Sigmoid colon (tissue), 7 donors: ENCODE data around the gene DNMT1. TPM values are rescaled to one million over a fixed set of nuclear protein-coding genes. Genes with fewer than 3 reads are reported as not detected.
"Not testable (repeated sequence)": the region's sequence is repeated elsewhere in the genome, so short reads cannot be mapped to it uniquely, and the experiment has no call there.

Source experiments
- DNase-seq: peaks from one replicate; pipeline ENCODE4 v3.0.0-alpha.2; 2019
- H3K27ac ChIP-seq, 4 donors: fragments of 200-600 bp; sonication (generic); one replicate each; pipeline ENCODE4 v1.5.1; 2016 to 2019; ENCODE audit warnings: mild to moderate bottlenecking in 1 of 4
- H3K27me3 ChIP-seq, 3 donors: fragments of 200-600 bp; sonication (generic); one replicate each; pipeline ENCODE4 v1.5.1; 2019; ENCODE audit warnings: mild to moderate bottlenecking in 1 of 3
- H3K36me3 ChIP-seq, 4 donors: fragments of 200-600 bp; sonication (generic); one replicate each; pipeline ENCODE4 v1.5.1; 2016 to 2019
- H3K4me1 ChIP-seq, 4 donors: fragments of 200-600 bp; sonication (generic); one replicate each; pipeline ENCODE4 v1.5.1; 2017 to 2019
- H3K4me3 ChIP-seq, 4 donors: fragments of 200-600 bp; sonication (generic); one replicate each; pipeline ENCODE4 v1.5.1; 2017 to 2019; ENCODE audit warnings: mild to moderate bottlenecking in 2 of 4, moderate library complexity in 1 of 4
- H3K9me3 ChIP-seq, 4 donors: fragments of 200-600 bp in 3 of 4; sonication (generic) in 3 of 4; one replicate each; pipeline versions ENCODE4 v1.5.1 to v1.6.1; 2013 to 2019
- EP300 ChIP-seq, 4 donors: sonication (generic); formaldehyde crosslinking; IDR thresholded peaks; one replicate each; pipeline ENCODE4 v1.6.1; 2017; ENCODE audit warnings: antibody characterized with exemption in 4 of 4
- POLR2A ChIP-seq, 2 donors: fragments of 450-650 bp; IDR thresholded peaks; one replicate each; pipeline ENCODE4 v1.6.1; 2016; ENCODE audit warnings: antibody characterized with exemption in 2 of 2, mild to moderate bottlenecking in 2 of 2, moderate library complexity in 2 of 2
- POLR2AphosphoS5 ChIP-seq, 4 donors: sonication (generic); formaldehyde crosslinking; IDR thresholded peaks; one replicate each; pipeline ENCODE4 v1.6.1; 2017; ENCODE audit warnings: antibody characterized with exemption in 4 of 4
- WGBS, 2 donors: extraction: QIAGEN DNeasy Blood & Tissue Kit; methylation state at CpG; one replicate each; pipeline ENCODE4 v1.1.7; 2013; 5-methylcytosine and 5-hydroxymethylcytosine counted together
- intact Hi-C: fragments of 100-400 bp; cut with DNase I; formaldehyde crosslinking; loops from one replicate; pipeline ENCODE4 v1.15.1; 2023
- polyA plus RNA-seq, 3 donors: library from polyadenylated mRNA; stranded (reverse); fragments of 200-250 nt; gene quantifications; one replicate each; pipeline ENCODE4 v1.2.3, GENCODE V29; 2013
- total RNA-seq, 4 donors: library from RNA; depleted of rRNA; stranded (reverse); fragments of >200 nt; gene quantifications; one replicate each; pipeline ENCODE4 v1.1.0, GENCODE V29; 2016
- TF ChIP-seq, protein P1 (sequence below), 4 experiments: fragments of 450-650 bp in 3 of 4; fragments of 200-600 bp in 1 of 4; IDR thresholded peaks; one replicate each; pipeline ENCODE4 v1.5.1; 2016 to 2019; ENCODE audit warnings: antibody characterized with exemption in 4 of 4, mild to moderate bottlenecking in 3 of 4, moderate library complexity in 2 of 4
- donor health status: healthy with polysubstance abuse.
- donor health status: Bipolar disorder and iron deficiency.
- donor health status: healthy.

Gene DNMT1
- total RNA-seq = 10 to 100 TPM; 22.1 to 47.6 (median 34.9) TPM
- 10 to 100 TPM; 12.0 to 47.9 (median 13.6) TPM for polyA plus RNA-seq

DNA sequence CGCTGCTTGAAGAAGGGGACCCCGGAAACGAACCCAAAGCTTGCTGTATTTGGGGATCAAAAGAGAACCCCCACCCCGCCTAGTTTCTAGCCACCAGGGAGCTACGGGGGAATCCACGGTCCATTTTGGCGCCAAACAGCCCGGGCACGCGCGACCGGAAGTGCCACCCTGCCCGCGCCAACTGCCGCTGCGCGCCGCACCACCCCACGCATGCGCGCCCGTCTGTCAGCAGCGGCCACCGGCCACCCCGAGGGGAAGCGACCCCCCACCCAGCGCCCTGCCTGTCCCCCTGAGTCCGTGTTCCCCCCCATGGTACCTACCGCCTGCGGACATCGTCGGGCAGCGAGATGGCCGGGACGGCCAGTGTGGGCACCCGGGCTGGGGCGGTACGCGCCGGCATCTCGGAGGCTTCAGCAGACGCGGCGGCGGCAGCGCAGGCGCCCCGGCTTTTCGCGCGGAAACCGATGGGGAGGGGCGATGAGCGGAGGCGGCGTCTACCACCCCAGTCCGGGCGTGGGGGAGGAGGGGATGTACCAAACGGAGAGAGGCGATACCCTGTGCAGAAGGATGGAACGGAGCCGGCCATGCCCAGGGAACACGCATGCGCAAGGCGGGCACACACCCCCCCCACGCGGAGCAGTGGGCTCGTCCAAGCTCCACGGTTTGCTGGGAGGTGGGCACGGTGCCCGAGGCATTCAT, at the start of gene DNMT1:
DNMT1 (minus strand) TSS at position 454 of the 699 bp plus-strand sequence; CDS start at position 400, 54 bp downstream.
- peaks cover 5 to 19% (median 18%) of the 10 kb centered on the region in 4 donors for H3K4me1 ChIP-seq
- peak; percentile 98 for DNase-seq
- WGBS, 2 donors = 0% methylated on average over 71 of the region's 71 CpGs
- H3K27me3 ChIP-seq = no peaks in the 10 kb centered on the region
- H3K9me3 ChIP-seq = no peaks in the 10 kb centered on the region
- TF ChIP-seq EP300 (IDR thresholded peaks at IDR 0.05) (no peak), POLR2A (IDR thresholded peaks at IDR 0.05) (peak; percentile 54 to 56), POLR2AphosphoS5 (IDR thresholded peaks at IDR 0.05) (peak; percentile 76 to 90 (median 83))
- TF ChIP-seq, protein P1, sequence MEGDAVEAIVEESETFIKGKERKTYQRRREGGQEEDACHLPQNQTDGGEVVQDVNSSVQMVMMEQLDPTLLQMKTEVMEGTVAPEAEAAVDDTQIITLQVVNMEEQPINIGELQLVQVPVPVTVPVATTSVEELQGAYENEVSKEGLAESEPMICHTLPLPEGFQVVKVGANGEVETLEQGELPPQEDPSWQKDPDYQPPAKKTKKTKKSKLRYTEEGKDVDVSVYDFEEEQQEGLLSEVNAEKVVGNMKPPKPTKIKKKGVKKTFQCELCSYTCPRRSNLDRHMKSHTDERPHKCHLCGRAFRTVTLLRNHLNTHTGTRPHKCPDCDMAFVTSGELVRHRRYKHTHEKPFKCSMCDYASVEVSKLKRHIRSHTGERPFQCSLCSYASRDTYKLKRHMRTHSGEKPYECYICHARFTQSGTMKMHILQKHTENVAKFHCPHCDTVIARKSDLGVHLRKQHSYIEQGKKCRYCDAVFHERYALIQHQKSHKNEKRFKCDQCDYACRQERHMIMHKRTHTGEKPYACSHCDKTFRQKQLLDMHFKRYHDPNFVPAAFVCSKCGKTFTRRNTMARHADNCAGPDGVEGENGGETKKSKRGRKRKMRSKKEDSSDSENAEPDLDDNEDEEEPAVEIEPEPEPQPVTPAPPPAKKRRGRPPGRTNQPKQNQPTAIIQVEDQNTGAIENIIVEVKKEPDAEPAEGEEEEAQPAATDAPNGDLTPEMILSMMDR (IDR thresholded peaks at IDR 0.05) = no peak
- H3K27ac ChIP-seq = peak within 1 kb of the TSS; percentile 85 to 97 (median 88)
- H3K36me3 ChIP-seq = no peaks in the 10 kb centered on the region
- intact Hi-C loops = loop anchor here (1.0 to 10.0 kb wide), 2 partner anchors 57 to 140 kb away; partner anchors contain the start of genes ICAM3 and RAVER1
- peak within 1 kb of the TSS; percentile 63 to 92 (median 66) for H3K4me3 ChIP-seq

DNA sequence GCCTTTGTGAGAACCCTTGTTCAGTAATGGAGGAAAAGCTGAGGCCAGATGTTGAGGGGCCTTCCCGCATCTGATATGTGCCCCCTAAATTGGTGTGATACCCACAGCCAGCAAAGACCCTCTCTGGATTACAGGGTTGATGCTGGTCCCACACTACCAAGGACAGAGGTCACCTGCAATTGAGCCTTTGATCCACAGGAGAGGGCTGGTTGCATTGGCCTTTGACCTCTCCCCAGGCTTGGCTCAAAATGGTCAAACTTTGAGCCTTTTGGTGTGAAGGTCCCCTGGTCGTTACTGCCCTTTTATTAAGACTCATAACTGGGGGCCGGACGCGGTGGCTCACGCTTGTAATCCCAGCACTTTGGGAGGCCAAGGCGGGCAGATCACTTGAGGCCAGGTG, 48.9 kb upstream of the DNMT1 start:
- no peak for TF ChIP-seq POLR2AphosphoS5 (IDR thresholded peaks at IDR 0.05)
- intact Hi-C loops = no loop called here

DNA sequence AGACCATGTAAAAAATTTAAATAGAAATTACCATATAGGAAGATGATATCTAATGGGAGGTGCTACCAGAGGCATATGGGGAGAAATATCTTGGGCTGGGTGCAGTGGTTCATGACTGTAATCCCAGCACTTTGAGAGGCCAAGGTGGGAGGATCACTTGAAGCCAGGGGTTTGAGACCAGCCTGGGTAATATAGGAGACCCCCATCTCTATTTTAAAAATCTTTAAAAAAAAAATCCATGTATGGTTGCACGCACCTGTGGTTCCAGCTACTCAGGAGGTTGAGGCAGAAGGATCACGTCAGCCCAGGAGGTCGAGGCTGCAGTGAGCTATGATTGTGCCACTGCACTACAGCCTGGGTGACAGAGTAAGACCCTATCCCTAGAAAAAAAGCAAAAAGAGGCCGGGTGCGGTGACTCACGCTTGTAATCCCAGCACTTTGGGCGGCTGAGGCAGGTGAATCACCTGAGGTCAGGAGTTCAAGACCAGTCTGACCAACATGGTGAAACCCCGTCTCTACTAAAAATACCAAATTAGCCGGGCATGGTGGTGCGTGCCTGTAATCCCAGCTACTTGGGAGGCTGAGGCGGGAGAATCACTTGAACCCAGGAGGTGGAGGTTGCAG, 47.2 kb upstream of the DNMT1 start:
- H3K4me1 ChIP-seq, H3K27me3 ChIP-seq, H3K36me3 ChIP-seq, H3K9me3 ChIP-seq, H3K27ac ChIP-seq, intact Hi-C loops, H3K4me3 ChIP-seq, DNase-seq: not testable (repeated sequence)
- 92% methylated on average over 11 of the region's 11 CpGs for WGBS, 2 donors

More for the DNA sequence above, 48.9 kb upstream of the DNMT1 start:
- Histone ChIP-seq H3K4me3 (no peak overlapping the region), H3K9me3 (no peaks in the 10 kb centered on the region), H3K27me3 (no peaks in the 10 kb centered on the region), H3K4me1 (peaks cover 0 to 3% (median 0%) of the 10 kb centered on the region in 4 donors), H3K36me3 (no peaks in the 10 kb centered on the region), H3K27ac (no peak overlapping the region)
- DNase-seq = no peak
- 92 to 93% methylated on average over 7 of the region's 7 CpGs for WGBS, 2 donors

DNA sequence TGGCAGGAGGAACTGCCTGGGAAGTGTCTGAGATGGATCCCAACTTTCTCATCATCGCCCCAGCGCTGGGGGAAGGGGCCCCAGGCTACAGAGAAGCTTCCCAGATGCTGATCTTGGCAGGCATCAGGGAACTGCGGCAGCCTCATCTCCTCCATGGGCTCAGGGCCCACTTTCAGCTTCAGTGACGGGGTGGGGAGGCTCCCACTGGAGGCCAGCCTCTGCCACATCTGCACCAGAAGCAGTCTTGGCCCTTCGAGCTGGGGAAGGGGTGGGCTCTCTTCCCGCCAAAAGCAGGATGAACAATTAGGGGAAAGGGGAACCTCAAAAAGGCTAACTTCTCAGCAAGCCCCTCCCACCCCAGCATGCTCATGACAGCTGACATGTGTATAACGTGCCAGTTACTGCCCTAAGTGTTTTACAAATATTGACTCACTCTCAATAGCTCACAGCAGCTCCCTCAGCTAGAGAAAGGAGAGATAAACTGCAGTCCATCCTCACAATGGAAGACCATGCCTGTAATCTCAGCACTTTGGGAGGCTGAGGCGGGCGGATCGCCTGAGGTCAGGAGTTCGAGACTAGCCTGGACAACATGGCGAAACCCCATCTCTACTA, 43.5 kb upstream of the DNMT1 start:
- H3K27ac ChIP-seq = peak overlapping the region; percentile 25 to 71 (median 66)
- intact Hi-C loops = no loop called here
- peak in 2 of 4 donors; percentile 57 to 71 for TF ChIP-seq POLR2AphosphoS5 (IDR thresholded peaks at IDR 0.05)
- TF ChIP-seq, protein P1 (IDR thresholded peaks at IDR 0.05) = no peak
- no peaks in the 10 kb centered on the region for H3K36me3 ChIP-seq
- peaks cover 0 to 4% (median 0%) of the 10 kb centered on the region in 4 donors for H3K4me1 ChIP-seq
- no peaks in the 10 kb centered on the region for H3K9me3 ChIP-seq
- no peaks in the 10 kb centered on the region for H3K27me3 ChIP-seq
- no peak overlapping the region for H3K4me3 ChIP-seq
- WGBS, 2 donors = 17 to 48% methylated on average over 12 of the region's 12 CpGs
- peak; percentile 92 for DNase-seq

DNA sequence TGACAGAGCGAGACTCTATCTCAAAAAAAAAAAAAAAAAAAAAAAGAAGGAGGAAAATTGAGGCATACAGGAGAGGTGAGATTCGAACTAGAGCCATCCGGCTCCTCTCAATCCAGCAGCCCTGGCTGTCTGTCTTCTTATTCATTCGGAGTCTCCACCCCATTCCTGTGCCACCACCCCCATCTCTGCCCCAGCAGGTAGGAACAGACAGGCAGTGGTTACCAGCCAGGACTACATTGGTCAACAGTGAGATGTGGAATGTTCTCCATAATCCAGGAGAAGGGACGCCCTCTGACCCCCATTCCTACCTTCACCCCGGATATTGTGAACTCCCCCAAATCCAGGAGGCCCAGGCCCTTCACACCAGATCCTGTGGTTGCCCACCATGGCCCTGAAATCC, 42.9 kb upstream of the DNMT1 start:
- Histone ChIP-seq H3K9me3 (no peaks in the 10 kb centered on the region), H3K36me3 (no peaks in the 10 kb centered on the region), H3K4me3 (no peak overlapping the region), H3K4me1 (peaks cover 0 to 4% (median 0%) of the 10 kb centered on the region in 4 donors), H3K27ac (peak overlapping the region; percentile 25 to 71 (median 66)), H3K27me3 (no peaks in the 10 kb centered on the region)
- 86% methylated on average over 6 of the region's 6 CpGs for WGBS, 2 donors
- DNase-seq = no peak
- intact Hi-C loops = no loop called here
- TF ChIP-seq, protein P1 (IDR thresholded peaks at IDR 0.05) = no peak
- TF ChIP-seq EP300 (IDR thresholded peaks at IDR 0.05) (no peak), POLR2AphosphoS5 (IDR thresholded peaks at IDR 0.05) (no peak), POLR2A (IDR thresholded peaks at IDR 0.05) (no peak)

DNA sequence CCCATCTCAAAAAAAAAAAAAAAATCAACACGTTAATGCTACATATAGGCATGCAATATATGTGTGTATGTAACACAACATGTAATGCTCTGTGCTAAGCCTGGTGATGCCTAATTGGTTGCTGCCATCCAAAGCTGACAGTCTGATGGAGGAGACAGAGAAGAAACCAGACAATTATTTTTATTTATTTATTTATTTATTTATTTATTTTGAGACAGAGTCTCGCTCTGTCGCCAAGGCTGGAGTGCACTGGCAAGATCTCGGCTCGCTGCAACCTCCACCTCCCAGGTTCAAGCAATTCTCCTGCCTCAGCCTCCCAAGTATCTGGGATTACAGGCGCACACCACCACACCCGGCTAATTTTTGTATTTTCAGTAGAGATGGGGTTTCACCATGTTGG, 40.7 kb upstream of the DNMT1 start:
- intact Hi-C loops, H3K9me3 ChIP-seq, H3K4me3 ChIP-seq, DNase-seq, H3K36me3 ChIP-seq, H3K27me3 ChIP-seq: not testable (repeated sequence)
- WGBS, 2 donors = 92 to 93% methylated on average over 7 of the region's 7 CpGs
- peaks cover 0 to 10% (median 5%) of the 10 kb centered on the region in 4 donors for H3K4me1 ChIP-seq
- peak overlapping the region; percentile 29 to 71 (median 61) for H3K27ac ChIP-seq
